Measurements from ENCODE around the gene CD99. TPM values are rescaled to one million over a fixed set of nuclear protein-coding genes. Genes with fewer than 3 reads are reported as not detected.

Gene CD99
- polyA plus RNA-seq, 1 of the 3 experiments (the other 2 are of a cell fraction) = 346 TPM

GRCh38 chrX:2781226-2781571 lies 90.1 kb downstream of the CD99 start:
- 64% methylated on average over 1 of the region's 1 CpG for WGBS (ENCODE audit: low lambda C conversion rate)
- CTCF ChIA-PET = no interaction called here
- H3K27me3 ChIP-seq (ENCODE audit: insufficient read depth) = peaks cover 15% of the 10 kb centered on the region; the same call in 1 of the 2 replicates
- DNase-seq = no peak
- POLR2A ChIA-PET = no interaction called here
- H3K9me2 ChIP-seq = no peaks in the 10 kb centered on the region
- no peaks in the 10 kb centered on the region for H3K79me2 ChIP-seq (ENCODE audit: insufficient read depth)
- H3K9ac ChIP-seq = no peak overlapping the region
- H3K4me2 ChIP-seq = no peak overlapping the region
- no peaks in the 10 kb centered on the region for H3F3A ChIP-seq (replicated peaks; ENCODE audit: insufficient read depth)
- H4K20me1 ChIP-seq (ENCODE audit: insufficient read depth) = no peaks in the 10 kb centered on the region
- H3K9me3 ChIP-seq = no peaks in the 10 kb centered on the region
- H2AFZ ChIP-seq (ENCODE audit: low read depth) = no peak overlapping the region
- H3K27ac ChIP-seq (ENCODE audit: low read depth in 2 of 2, low read length in 1 of 2) = no peak overlapping the region
- TF ChIP-seq RAD21 (IDR thresholded peaks at IDR 0.05; ENCODE audit: low read length) = no peak
- no peak for TF ChIP-seq RXRA (IDR thresholded peaks at IDR 0.05; ENCODE audit: borderline replicate concordance, low read depth)
- TF ChIP-seq RFX5 (IDR thresholded peaks at IDR 0.05; ENCODE audit: low read length) = no peak
- TF ChIP-seq SIN3A (IDR thresholded peaks at IDR 0.05; ENCODE audit: borderline replicate concordance, low read depth, low read length) = no peak
- no peak for TF ChIP-seq SMC3 (IDR thresholded peaks at IDR 0.05; ENCODE audit: low read depth, low read length)
- TF ChIP-seq RCOR1 (IDR thresholded peaks at IDR 0.05; ENCODE audit: low read length) = no peak
- no peak for TF ChIP-seq USF1 (IDR thresholded peaks at IDR 0.05; ENCODE audit: borderline replicate concordance, low read depth)
- no peak for TF ChIP-seq EP300 (IDR thresholded peaks at IDR 0.05; ENCODE audit: borderline replicate concordance in 1 of 2, low read depth in 1 of 2, low read length in 1 of 2)
- no peak for TF ChIP-seq EZH2phosphoT487 (IDR thresholded peaks at IDR 0.05; ENCODE audit: borderline replicate concordance, low read depth)
- no peak for TF ChIP-seq ZBTB33 (IDR thresholded peaks at IDR 0.05; ENCODE audit: borderline replicate concordance, low read depth)
- TF ChIP-seq MAX (IDR thresholded peaks at IDR 0.05; ENCODE audit: low read depth) = no peak
- no peak for TF ChIP-seq POLR2AphosphoS5 (IDR thresholded peaks at IDR 0.05; ENCODE audit: low read depth, low read length)
- no peak for TF ChIP-seq USF2 (IDR thresholded peaks at IDR 0.05; ENCODE audit: borderline replicate concordance, low read depth, low read length)
- TF ChIP-seq CHD2 (IDR thresholded peaks at IDR 0.05; ENCODE audit: low read length, partially characterized antibody) = no peak
- TF ChIP-seq ELF1 (IDR thresholded peaks at IDR 0.05) = no peak
- no peak for TF ChIP-seq REST (IDR thresholded peaks at IDR 0.05; ENCODE audit: low read depth, low read length)
- no peak for TF ChIP-seq FOXJ3 (CRISPR knock-in tag; IDR thresholded peaks at IDR 0.05)
- H3K4me1 ChIP-seq (ENCODE audit: control insufficient read depth in 1 of 2, insufficient read depth in 2 of 2, low read depth in 1 of 2, low read length in 1 of 2) = no peaks in the 10 kb centered on the region
- H3K36me3 ChIP-seq (replicated peaks in 1 of 2; ENCODE audit: control insufficient read depth in 1 of 2, insufficient read depth in 2 of 2, low read length in 1 of 2) = no peaks in the 10 kb centered on the region
- no peak overlapping the region for H3K4me3 ChIP-seq (ENCODE audit: low read depth in 2 of 2, low read length in 1 of 2)
